Astrocyte (in vitro differentiated cells and primary cell): Measurements from ENCODE around the gene LDB3.

ENCODE experiments used
- CTCF ChIP-seq: IDR thresholded peaks from 2 replicates; pipeline ENCODE4 v1.5.1; 2011; ENCODE audit warnings: low read depth, mild to moderate bottlenecking, inconsistent platforms, low read length, moderate library complexity; ENCODE audit not compliant: insufficient read depth
- EZH2 ChIP-seq: IDR thresholded peaks from 2 replicates; pipeline ENCODE4 v1.6.1; 2012; ENCODE audit warnings: mild to moderate bottlenecking, low read length, inconsistent platforms; ENCODE audit not compliant: insufficient read depth

GRCh38 chr10:86692664-86693063 lies 24.4 kb downstream of the LDB3 start:
- TF ChIP-seq EZH2 (no peak), CTCF (no peak)
